Activated CD4-positive, alpha-beta memory T cell treated with anti-CD3 and anti-CD28 coated beads, Interleukin-2, amount 10 ng/mL, durations not matched to agents 7 days and 5 days (primary cell): ENCODE results near the gene ZNF491. TPM values are rescaled to one million over a fixed set of nuclear protein-coding genes. Genes with fewer than 3 reads are reported as not detected.

Experiments used
- CTCF ChIA-PET: fragments of 350-600 bp; sonication (Branson Sonifier 250); formaldehyde crosslinking; loops from one replicate; lab custom pipeline; 2021; ENCODE audit warnings: antibody characterized with exemption, inconsistent platforms; lab: Charles Lee
- POLR2A ChIA-PET: fragments of 350-600 bp; sonication (Branson Sonifier 250); formaldehyde crosslinking; loops from one replicate; lab custom pipeline; 2021; ENCODE audit warnings: antibody characterized with exemption; lab: Charles Lee
- DNase-seq: peaks from one replicate; pipeline ENCODE4 v3.0.0-alpha.2; 2020
- H3K27ac Mint-ChIP-seq: one replicate; pipeline ENCODE4 v1.8.0; 2021; ENCODE audit warnings: mild to moderate bottlenecking, mixed read lengths
- H3K27me3 Mint-ChIP-seq: one replicate; pipeline ENCODE4 v1.8.0; 2021; ENCODE audit warnings: mixed read lengths
- H3K36me3 Mint-ChIP-seq: one replicate; pipeline ENCODE4 v1.8.0; 2021; ENCODE audit warnings: low read depth, mixed read lengths
- H3K4me1 Mint-ChIP-seq: one replicate; pipeline ENCODE4 v1.8.0; 2021; ENCODE audit warnings: mixed read lengths
- H3K4me3 Mint-ChIP-seq: one replicate; pipeline ENCODE4 v1.8.0; 2021; ENCODE audit warnings: mild to moderate bottlenecking, mixed read lengths
- H3K9me3 Mint-ChIP-seq: one replicate; pipeline ENCODE4 v1.8.0; 2021; ENCODE audit warnings: mixed read lengths
- total RNA-seq, 2 experiments: library from RNA; stranded (reverse); gene quantifications; one replicate each; pipeline ENCODE4 v1.2.3, GENCODE V29; 2021

ZNF491 gene
- total RNA-seq, 2 experiments from 2014 or later, result 0.80 to 0.98 TPM

DNA sequence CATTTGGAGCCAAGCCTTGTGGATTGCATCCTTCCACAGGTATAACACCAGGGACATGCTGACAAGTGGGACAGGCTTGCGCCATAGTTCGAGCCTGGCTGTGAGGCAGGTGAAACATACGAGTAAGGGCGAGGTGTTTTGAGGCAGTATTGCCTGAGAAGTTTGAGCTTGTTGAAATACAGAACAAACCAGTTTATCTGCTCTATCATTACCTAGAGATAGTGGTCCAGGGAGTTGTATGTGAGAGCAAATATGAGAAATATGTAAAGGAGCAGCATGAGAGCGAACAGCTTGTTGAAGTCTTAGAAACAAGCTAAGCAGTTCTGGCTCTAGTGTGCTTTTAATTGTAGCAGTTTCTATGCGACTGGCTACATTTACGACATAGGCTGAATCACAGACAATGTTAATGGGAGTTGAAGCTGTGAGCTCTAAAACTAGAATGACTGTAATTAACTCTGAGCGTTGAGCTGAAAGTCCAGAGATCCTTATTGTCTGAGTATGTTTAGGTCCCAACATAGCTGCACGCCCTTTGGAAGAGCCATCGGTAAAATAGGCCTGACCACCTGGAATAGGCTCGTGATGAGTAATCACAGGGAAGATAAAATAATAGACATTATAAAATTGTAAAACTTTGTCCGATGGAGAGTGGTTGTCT is 58.4 kb downstream of the ZNF491 start:
- Mint-ChIP-seq H3K9me3 (peaks cover 68% of the 10 kb centered on the region), H3K4me3 (no peak overlapping the region), H3K4me1 (no peaks in the 10 kb centered on the region), H3K27ac (no peak overlapping the region), H3K27me3 (no peaks in the 10 kb centered on the region), H3K36me3 (peaks cover 25% of the 10 kb centered on the region)
- ChIA-PET POLR2A (no interaction called here), CTCF (no interaction called here)
- DNase-seq, result no peak

Other genes starting within 250 kb of the ZNF491 start
- gene ELOF1, start 239.3 kb upstream of the ZNF491 start, total RNA-seq, result 10 to 100 TPM; 49.7 to 50.2 TPM
- gene ACP5, start 220.9 kb upstream of the ZNF491 start, total RNA-seq, result 10 to 100 TPM; 21.3 to 21.4 TPM
- 1 to 10 TPM; 6.1 to 6.7 TPM for gene ZNF627, start 201.0 kb upstream of the ZNF491 start, total RNA-seq
- 1 to 10 TPM; 4.0 to 4.9 TPM for gene ZNF823, start 59.6 kb upstream of the ZNF491 start, total RNA-seq
- gene ZNF441, start 31.5 kb upstream of the ZNF491 start, total RNA-seq, result 1 to 10 TPM; 8.3 to 8.9 TPM
- 10 to 100 TPM; 11.9 to 14.7 TPM for gene ZNF440, start 15.8 kb downstream of the ZNF491 start, total RNA-seq
- 1 to 10 TPM; 3.0 to 3.3 TPM for gene ZNF439, start 50.2 kb downstream of the ZNF491 start, total RNA-seq
- gene ZNF69, start 89.3 kb downstream of the ZNF491 start, total RNA-seq, result 1 to 10 TPM; 2.3 to 2.7 TPM
- 10 to 100 TPM; 19.1 to 20.4 TPM for gene ZNF700, start 126.6 kb downstream of the ZNF491 start, total RNA-seq
- gene ZNF763, start 166.5 kb downstream of the ZNF491 start, total RNA-seq, result 1 to 10 TPM; 1.4 to 2.2 TPM
- gene ZNF433, start 237.2 kb downstream of the ZNF491 start, total RNA-seq, result under 1 TPM in 1 of 2 experiments, not detected in 1; 0.25 TPM